Lower leg skin (tissue), 3 donors: Measurements from ENCODE around the gene ZBTB7C.

Experiments used
- POLR2A ChIP-seq, 2 donors: fragments of 450-650 bp; IDR thresholded peaks; one replicate each; pipeline ENCODE4 v1.6.1; 2016 to 2017; ENCODE audit warnings: antibody characterized with exemption in 2 of 2, mild to moderate bottlenecking in 1 of 2, moderate library complexity in 1 of 2
- TF ChIP-seq, protein P1 (sequence below), 3 donors: fragments of 450-650 bp; IDR thresholded peaks; one replicate each; pipeline ENCODE4 v1.5.1; 2016; ENCODE audit warnings: antibody characterized with exemption in 3 of 3, mild to moderate bottlenecking in 3 of 3, moderate library complexity in 2 of 3

DNA sequence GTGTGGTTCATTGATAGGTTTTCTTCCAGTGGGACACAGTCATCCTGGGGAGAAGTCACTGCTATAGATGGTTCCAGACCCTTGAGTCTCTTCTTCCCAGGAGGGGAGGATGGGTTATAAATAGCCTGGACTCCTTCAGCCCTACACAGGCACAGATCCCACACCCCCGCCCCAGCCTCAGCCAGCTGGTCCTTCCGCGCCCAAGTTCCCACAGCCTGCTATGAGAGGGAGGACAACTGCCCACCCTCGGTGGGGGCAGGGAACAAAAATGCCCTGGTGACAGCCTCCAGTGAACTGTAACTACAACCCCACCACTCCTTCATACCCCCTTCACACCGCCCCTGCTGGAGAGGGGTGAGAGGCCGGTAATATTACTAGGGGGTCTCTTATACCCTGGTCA, 3.2 kb downstream of the ZBTB7C start:
- TF ChIP-seq, protein P1, sequence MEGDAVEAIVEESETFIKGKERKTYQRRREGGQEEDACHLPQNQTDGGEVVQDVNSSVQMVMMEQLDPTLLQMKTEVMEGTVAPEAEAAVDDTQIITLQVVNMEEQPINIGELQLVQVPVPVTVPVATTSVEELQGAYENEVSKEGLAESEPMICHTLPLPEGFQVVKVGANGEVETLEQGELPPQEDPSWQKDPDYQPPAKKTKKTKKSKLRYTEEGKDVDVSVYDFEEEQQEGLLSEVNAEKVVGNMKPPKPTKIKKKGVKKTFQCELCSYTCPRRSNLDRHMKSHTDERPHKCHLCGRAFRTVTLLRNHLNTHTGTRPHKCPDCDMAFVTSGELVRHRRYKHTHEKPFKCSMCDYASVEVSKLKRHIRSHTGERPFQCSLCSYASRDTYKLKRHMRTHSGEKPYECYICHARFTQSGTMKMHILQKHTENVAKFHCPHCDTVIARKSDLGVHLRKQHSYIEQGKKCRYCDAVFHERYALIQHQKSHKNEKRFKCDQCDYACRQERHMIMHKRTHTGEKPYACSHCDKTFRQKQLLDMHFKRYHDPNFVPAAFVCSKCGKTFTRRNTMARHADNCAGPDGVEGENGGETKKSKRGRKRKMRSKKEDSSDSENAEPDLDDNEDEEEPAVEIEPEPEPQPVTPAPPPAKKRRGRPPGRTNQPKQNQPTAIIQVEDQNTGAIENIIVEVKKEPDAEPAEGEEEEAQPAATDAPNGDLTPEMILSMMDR (IDR thresholded peaks at IDR 0.05): no peak
- TF ChIP-seq POLR2A (IDR thresholded peaks at IDR 0.05): no peak
